Pons (tissue), 1 donor: ENCODE results near the gene PTPN9.
"Not testable (repeated sequence)": the region's sequence is repeated elsewhere in the genome, so short reads cannot be mapped to it uniquely, and the experiment has no call there.

Source experiments
- DNase-seq: peaks from one replicate; pipeline ENCODE4 v3.0.0-alpha.2; 2016; ENCODE audit warnings: low spot score

Gene PTPN9

GRCh38 chr15:75452865-75453702 lies 126.0 kb downstream of the PTPN9 start:
- peak; percentile 60 for DNase-seq

- peak; percentile 89 for DNase-seq
Observed at GRCh38 chr15:75452364-75452864, 126.7 kb downstream of the PTPN9 start.

- peak; percentile 100 for DNase-seq
Observed at GRCh38 chr15:75451674-75452363, 127.3 kb downstream of the PTPN9 start, which contains the start of gene SIN3A. Gene SIN3A, minus strand, starts transcription at chr15:75451690. Its CDS starts 21,315 bp downstream, at chr15:75430375.

GRCh38 chr15:75451202-75451673 lies 127.9 kb downstream of the PTPN9 start:
- no peak for DNase-seq

- peak; percentile 91 for DNase-seq
Observed at GRCh38 chr15:75450307-75451201, 128.6 kb downstream of the PTPN9 start.

- no peak for DNase-seq
Observed at GRCh38 chr15:75449585-75450306, 129.4 kb downstream of the PTPN9 start.

- not testable (repeated sequence) for DNase-seq
Observed at GRCh38 chr15:75448171-75448570, 130.9 kb downstream of the PTPN9 start.

- DNase-seq: no peak
Observed at GRCh38 chr15:75446151-75446550, 133.0 kb downstream of the PTPN9 start.

- DNase-seq: not testable (repeated sequence)
Observed at GRCh38 chr15:75445324-75445723, 133.8 kb downstream of the PTPN9 start.

- not testable (repeated sequence) for DNase-seq
Observed at GRCh38 chr15:75443972-75444453, 135.1 kb downstream of the PTPN9 start.

GRCh38 chr15:75437721-75438120 lies 141.4 kb downstream of the PTPN9 start:
- DNase-seq: no peak

GRCh38 chr15:75436881-75437280 lies 142.2 kb downstream of the PTPN9 start:
- DNase-seq: no peak

GRCh38 chr15:75431682-75432081 lies 147.4 kb downstream of the PTPN9 start:
- DNase-seq: no peak

- DNase-seq: no peak
Observed at GRCh38 chr15:75431270-75431669, 147.8 kb downstream of the PTPN9 start.

- no peak for DNase-seq
Observed at GRCh38 chr15:75430259-75430658, 148.9 kb downstream of the PTPN9 start.

- DNase-seq: no peak
Observed at GRCh38 chr15:75428152-75428551, 151.0 kb downstream of the PTPN9 start.

- no peak for DNase-seq
Observed at GRCh38 chr15:75425966-75426500, 153.1 kb downstream of the PTPN9 start.

GRCh38 chr15:75422554-75422953 lies 156.6 kb downstream of the PTPN9 start:
- DNase-seq: no peak

- no peak for DNase-seq
Observed at GRCh38 chr15:75420698-75421097, 158.4 kb downstream of the PTPN9 start.

- DNase-seq: no peak
Observed at GRCh38 chr15:75416584-75416983, 162.5 kb downstream of the PTPN9 start.
